ENCODE measurements around the gene ZSCAN23.

Gene ZSCAN23

DNA sequence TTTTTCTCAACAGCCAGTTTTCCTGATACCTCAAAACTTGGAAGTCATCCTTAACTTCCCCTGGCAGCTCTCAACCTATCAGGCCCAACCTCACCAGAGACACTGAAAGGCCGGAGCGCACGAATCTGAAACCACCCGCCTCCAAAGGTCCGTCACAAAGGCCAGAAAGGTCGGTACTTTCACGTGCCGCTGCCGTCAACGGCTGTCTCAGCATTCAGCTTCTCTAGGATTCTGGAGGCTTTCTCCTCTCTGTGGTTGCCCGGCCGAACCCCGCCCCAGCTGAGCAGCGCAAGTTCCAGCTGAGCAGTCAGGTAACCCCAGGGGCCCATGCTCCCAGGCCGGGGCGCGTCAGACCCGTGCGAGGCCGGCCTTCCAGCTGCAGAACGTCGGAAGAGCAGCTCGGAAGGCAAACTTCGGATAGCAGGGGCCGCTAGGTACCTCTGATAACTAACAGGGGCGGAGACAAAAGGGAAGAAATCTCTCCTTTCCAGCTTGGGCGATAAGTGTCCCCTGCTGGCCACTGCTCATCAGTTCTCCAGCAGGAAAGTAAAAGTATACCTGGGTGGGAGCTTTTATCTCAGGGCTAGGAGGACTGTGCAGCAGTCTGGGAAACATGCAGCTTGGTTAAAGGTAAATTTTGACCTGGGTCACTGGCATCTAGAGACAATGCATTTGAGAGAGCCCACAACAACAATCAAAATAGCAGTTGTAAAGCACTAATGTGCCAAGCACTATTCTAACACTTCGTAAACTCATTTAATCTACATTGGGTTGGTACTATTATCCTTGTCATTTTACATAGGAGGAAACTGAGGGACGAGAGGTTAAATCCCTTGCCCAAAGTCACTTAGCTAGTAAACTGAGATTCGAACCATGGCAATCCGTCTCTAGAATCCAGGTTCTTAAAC lies 59.8 kb downstream of the ZSCAN23 start:
- in situ Hi-C loops (cut with HindIII; ENCODE audit: low sequenced_read_pairs), result loop anchor here (5.0 kb wide), 1 partner anchor 131 kb away; the partner anchor contains the start of gene ZKSCAN4
